ENCODE data around the gene TDG. TPM values are rescaled to one million over a fixed set of nuclear protein-coding genes. Genes with fewer than 3 reads are reported as not detected.

Gene TDG
- total RNA-seq, 4 donors from 2014 or later: 5.1 to 17.5 (median 9.0) TPM

- in situ Hi-C loops (cut with MboI; ENCODE audit: low sequenced_read_pairs in 4 of 4): loop anchor here in 2 of 4 donors (10.0 to 25.0 kb wide), 2 partner anchors 100 to 1147 kb away; partner anchors contain the start of genes HCFC2 (in 1 of the 2) and WASHC4 (in 1 of the 2)
- intact Hi-C loops (cut with DNase I; ENCODE audit: low total_unique reads): loop anchor here (1.0 to 5.0 kb wide), 5 partner anchors 8 to 322 kb away; partner anchors contain the start of genes HCFC2 and HSP90B1
- peak overlapping the region; percentile 74 to 97 (median 88) for H3K4me3 ChIP-seq
- TF ChIP-seq CTCF (IDR thresholded peaks at IDR 0.05 in 4 of 5, conservative IDR thresholded peaks at IDR 0.05 in 1 of 5) (no peak), POLR2A (IDR thresholded peaks at IDR 0.05) (no peak)
- H3K36me3 ChIP-seq: no peaks in the 10 kb centered on the region
- H3K4me1 ChIP-seq: peaks cover 32 to 45% of the 10 kb centered on the region in 2 donors
- ATAC-seq: no peak
- H3K27me3 ChIP-seq: no peaks in the 10 kb centered on the region
- H3K9me3 ChIP-seq: no peaks in the 10 kb centered on the region
- no peak for DNase-seq
- peak overlapping the region; percentile 90 to 97 (median 95) for H3K27ac ChIP-seq
These were observed 867 bp upstream of the TDG start for GRCh38 chr12:103964805-103965204.

GRCh38 chr12:103965255-103965589 is 450 bp upstream of the TDG start:
- Histone ChIP-seq H3K27me3 (no peaks in the 10 kb centered on the region), H3K27ac (peak overlapping the region; percentile 90 to 97 (median 95)), H3K9me3 (no peaks in the 10 kb centered on the region), H3K36me3 (no peaks in the 10 kb centered on the region), H3K4me3 (peak overlapping the region; percentile 74 to 97 (median 88)), H3K4me1 (peaks cover 33 to 46% of the 10 kb centered on the region in 2 donors)
- DNase-seq (no peak), ATAC-seq (peak in 1 of 2 donors; percentile 1)
- intact Hi-C loops (cut with DNase I; ENCODE audit: low total_unique reads): loop anchor here (1.0 to 5.0 kb wide), 5 partner anchors 8 to 322 kb away; partner anchors contain the start of genes HCFC2 and HSP90B1
- in situ Hi-C loops (cut with MboI; ENCODE audit: low sequenced_read_pairs in 4 of 4): loop anchor here in 2 of 4 donors (10.0 to 25.0 kb wide), 2 partner anchors 100 to 1147 kb away; partner anchors contain the start of genes HCFC2 (in 1 of the 2) and WASHC4 (in 1 of the 2)
- no peak for TF ChIP-seq POLR2A (IDR thresholded peaks at IDR 0.05)
- no peak for TF ChIP-seq CTCF (IDR thresholded peaks at IDR 0.05 in 4 of 5, conservative IDR thresholded peaks at IDR 0.05 in 1 of 5)

- Histone ChIP-seq H3K36me3 (no peaks in the 10 kb centered on the region), H3K4me3 (peak overlapping the region; percentile 74 to 97 (median 88)), H3K4me1 (peaks cover 34 to 48% of the 10 kb centered on the region in 2 donors), H3K27ac (peak overlapping the region; percentile 90 to 97 (median 95)), H3K27me3 (no peaks in the 10 kb centered on the region), H3K9me3 (no peaks in the 10 kb centered on the region)
- TF ChIP-seq POLR2A (IDR thresholded peaks at IDR 0.05) (no peak), CTCF (IDR thresholded peaks at IDR 0.05 in 4 of 5, conservative IDR thresholded peaks at IDR 0.05 in 1 of 5) (no peak)
- DNase-seq (no peak), ATAC-seq (no peak)
- intact Hi-C loops (cut with DNase I; ENCODE audit: low total_unique reads) (loop anchor here (2.0 to 5.0 kb wide), 4 partner anchors 44 to 321 kb away; no protein-coding TSS in a partner anchor), in situ Hi-C loops (cut with MboI; ENCODE audit: low sequenced_read_pairs in 4 of 4) (loop anchor here in 2 of 4 donors (10.0 to 25.0 kb wide), 2 partner anchors 98 to 1146 kb away; partner anchors contain the start of genes HCFC2 (in 1 of the 2) and WASHC4 (in 1 of the 2))
These were observed 1.1 kb downstream of the TDG start for GRCh38 chr12:103966736-103967135.

DNA sequence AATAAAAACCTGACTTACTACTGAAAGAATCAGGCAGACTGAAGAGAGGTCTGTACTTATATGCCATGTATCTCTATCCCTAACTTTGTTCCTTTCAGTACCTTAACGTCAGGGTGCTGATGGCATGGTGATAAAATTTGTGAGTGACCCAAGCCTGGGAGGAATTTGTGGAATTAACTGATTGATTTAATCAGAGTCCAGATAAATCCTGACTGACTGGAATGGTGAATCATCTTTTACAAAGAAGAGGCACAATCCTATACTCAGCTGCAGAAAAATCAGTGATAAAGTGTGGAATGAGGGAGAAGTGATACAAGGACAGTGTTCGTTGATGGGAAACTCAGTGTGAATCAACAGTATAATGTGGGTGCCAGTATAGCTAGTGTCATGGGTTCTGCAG is 3.7 kb downstream of the TDG start:
- peaks cover 35 to 45% of the 10 kb centered on the region in 2 donors for H3K4me1 ChIP-seq
- in situ Hi-C loops (cut with MboI; ENCODE audit: low sequenced_read_pairs in 4 of 4): loop anchor here in 2 of 4 donors (10.0 to 25.0 kb wide), 2 partner anchors 95 to 1143 kb away; partner anchors contain the start of genes HCFC2 (in 1 of the 2) and WASHC4 (in 1 of the 2)
- TF ChIP-seq POLR2A (IDR thresholded peaks at IDR 0.05) (no peak), CTCF (IDR thresholded peaks at IDR 0.05 in 4 of 5, conservative IDR thresholded peaks at IDR 0.05 in 1 of 5) (no peak)
- DNase-seq (no peak), ATAC-seq (no peak)
- no peaks in the 10 kb centered on the region for H3K27me3 ChIP-seq
- no peaks in the 10 kb centered on the region for H3K9me3 ChIP-seq
- peaks cover 0 to 5% of the 10 kb centered on the region in 2 donors for H3K36me3 ChIP-seq
- intact Hi-C loops (cut with DNase I; ENCODE audit: low total_unique reads): loop anchor here (5.0 kb wide), 2 partner anchors 92 to 318 kb away; no protein-coding TSS in a partner anchor
- H3K4me3 ChIP-seq: no peak overlapping the region
- H3K27ac ChIP-seq: no peak overlapping the region

Measured in gastrocnemius medialis (tissue), 4 donors.